DMS 273 (cell line): Measurements from ENCODE around the gene PWWP2B.

Source experiments
- DNase-seq: peaks from one replicate; lab custom pipeline; 2025; ENCODE audit not compliant: unreplicated experiment; lab: John Stamatoyannopoulos, UW

PWWP2B gene

DNA sequence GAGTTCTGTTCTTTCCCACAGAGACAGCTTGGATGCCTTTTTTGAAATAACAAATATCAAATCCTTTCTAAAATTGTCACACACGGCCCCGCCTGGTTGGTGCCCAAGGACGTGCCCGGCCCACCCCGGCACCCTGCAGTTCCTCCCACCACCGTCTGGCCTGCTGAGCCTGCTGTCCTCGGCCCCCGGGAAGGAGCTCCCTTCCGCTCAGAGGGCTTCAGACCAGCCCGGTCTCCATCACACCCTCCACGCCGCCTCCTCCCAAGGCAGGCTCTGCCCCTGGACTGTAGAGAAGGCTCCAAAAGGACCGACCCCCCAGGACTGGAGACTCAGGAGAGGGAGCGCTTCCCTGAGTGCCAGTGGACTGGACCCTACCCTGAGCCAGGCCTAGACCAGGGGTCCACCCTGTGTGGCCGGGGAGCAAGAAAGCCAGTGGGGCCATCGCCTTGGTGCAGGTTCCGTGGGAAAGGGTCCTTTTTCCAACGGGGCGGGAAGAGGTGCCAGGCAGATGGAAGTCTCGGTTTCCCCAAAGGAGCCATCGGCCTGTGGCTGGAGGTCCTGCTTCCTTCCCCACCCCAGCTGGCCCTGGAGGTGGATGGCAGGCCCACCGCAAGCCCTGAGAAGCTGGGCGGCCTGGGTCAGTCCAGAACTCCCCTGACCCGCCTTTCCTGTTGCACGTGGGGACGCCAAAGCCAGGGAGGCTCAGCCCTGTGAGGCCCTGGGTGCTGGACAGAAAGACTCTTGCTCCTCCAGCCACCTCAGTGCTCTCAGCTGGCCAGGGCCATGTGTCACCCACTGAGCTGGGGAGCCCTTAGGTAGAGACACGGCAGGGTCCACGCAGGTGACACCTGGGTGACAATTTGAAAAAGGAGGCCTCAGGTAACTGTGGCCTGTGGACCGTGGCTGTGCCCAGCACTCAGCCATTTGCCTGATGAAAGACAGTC is 69.8 kb downstream of the PWWP2B start:
- no peak for DNase-seq
